K562 (cell line): ENCODE results near the gene TUFM. TPM values are rescaled to one million over a fixed set of nuclear protein-coding genes. Genes with fewer than 3 reads are reported as not detected.

ENCODE experiments used
- CHD1 ChIP-seq: fragments of 200-600 bp; sonication (generic); IDR thresholded peaks from one replicate; pipeline ENCODE4 v1.6.1; 2012; ENCODE audit warnings: mild to moderate bottlenecking, moderate library complexity, low read length, inconsistent platforms
- DNMT1 ChIP-seq: fragments of 450-650 bp; IDR thresholded peaks from 2 replicates; pipeline ENCODE4 v1.6.1; 2016; ENCODE audit warnings: antibody characterized with exemption, mild to moderate bottlenecking
- EP300 ChIP-seq: IDR thresholded peaks from 2 replicates; pipeline ENCODE4 v1.6.1; 2012; ENCODE audit warnings: low read length, improper control_type of control experiment
- PRPF4 ChIP-seq: fragments of 200-400 bp; formaldehyde crosslinking; IDR thresholded peaks from one replicate; pipeline ENCODE4 v1.6.1; 2017; ENCODE audit warnings: low read length, low read depth, mild to moderate bottlenecking; ENCODE audit not compliant: insufficient read depth, poor library complexity, severe bottlenecking
- RBBP5 ChIP-seq: fragments of 200-600 bp; sonication (generic); IDR thresholded peaks from 2 replicates; pipeline ENCODE4 v1.6.1; 2012; ENCODE audit warnings: borderline replicate concordance, mild to moderate bottlenecking, low read length, control low read depth, inconsistent platforms; ENCODE audit not compliant: insufficient read depth, poor library complexity, severe bottlenecking
- SMARCA4 ChIP-seq: fragments of 450-650 bp; IDR thresholded peaks from 2 replicates; pipeline ENCODE4 v1.6.1; 2016
- SNRNP70 ChIP-seq: fragments of 200-400 bp; formaldehyde crosslinking; optimal IDR thresholded peaks from 2 replicates; pipeline ENCODE3; 2017; ENCODE audit warnings: low read depth, low read length
- polyA plus RNA-seq, 8 experiments: library from polyadenylated mRNA; depleted of rRNA in 4 of 8; stranded (reverse) in 5 of 8; unstranded in 3 of 8; fragments of >200 nt; fragmentation: Nextera tagmentation in 2 of 8; fragmentation: Illumina TruSeq in 1 of 8; extraction: Ambion mirVana in 2 of 8; extraction: Trizol in 1 of 8; gene quantifications; 2 replicates each; pipeline versions ENCODE4 v1.2.1 to v1.2.3, GENCODE V29; 2011 to 2014; ENCODE audit warnings: inconsistent platforms in 1 of 8, missing spikeins in 1 of 8
- total RNA-seq, 7 experiments: library from RNA; depleted of rRNA in 6 of 7; stranded (reverse); fragments of >200 nt in 6 of 7; fragmentation: Illumina TruSeq in 2 of 7; extraction: Trizol in 2 of 7; gene quantifications; 2 replicates each; pipeline versions ENCODE4 v1.2.1 to v1.2.3, GENCODE V29; 2011 to 2021; ENCODE audit warnings: low replicate concordance in 1 of 7
- TF ChIP-seq, protein P1 (sequence below), 3 experiments: fragments of 200-800 bp in 1 of 3; fragments of 250-450 bp in 1 of 3; fragments of 450-650 bp in 1 of 3; sonication (Bioruptor Pico) in 1 of 3; sonication (Bioruptor generic) in 1 of 3; formaldehyde crosslinking in 1 of 3; IDR thresholded peaks; 2 replicates each; pipeline versions ENCODE4 v1.6.1 to v1.8.0; 2016 to 2022; ENCODE audit warnings: mild to moderate bottlenecking in 2 of 3, missing genetic modification characterization in 2 of 3, missing compliant biosample characterization in 1 of 3, moderate library complexity in 1 of 3
- TF ChIP-seq, protein P2 (sequence below): sonication (generic); formaldehyde crosslinking; IDR thresholded peaks from 2 replicates; pipeline ENCODE4 v1.8.1; 2023; ENCODE audit warnings: mild to moderate bottlenecking, missing genetic modification reagents
- TF ChIP-seq, protein P3 (sequence below): fragments of 250-450 bp; sonication (Bioruptor Pico); IDR thresholded peaks from 2 replicates; pipeline ENCODE4 v1.8.0; 2021; ENCODE audit warnings: mild to moderate bottlenecking, moderate library complexity
- TF ChIP-seq, protein P4 (sequence below), 2 experiments: fragments of 450-650 bp; IDR thresholded peaks; 2 replicates each; pipeline ENCODE4 v1.6.1; 2016; ENCODE audit warnings: mild to moderate bottlenecking in 2 of 2, borderline replicate concordance in 1 of 2, low read depth in 1 of 2, moderate library complexity in 1 of 2

Gene TUFM
- total and polyA plus RNA-seq, 9 of the 15 experiments (the other 6 are each of a cell fraction or from before 2014, with no cell fraction given) = 34.1 to 434 (median 256) TPM

DNA sequence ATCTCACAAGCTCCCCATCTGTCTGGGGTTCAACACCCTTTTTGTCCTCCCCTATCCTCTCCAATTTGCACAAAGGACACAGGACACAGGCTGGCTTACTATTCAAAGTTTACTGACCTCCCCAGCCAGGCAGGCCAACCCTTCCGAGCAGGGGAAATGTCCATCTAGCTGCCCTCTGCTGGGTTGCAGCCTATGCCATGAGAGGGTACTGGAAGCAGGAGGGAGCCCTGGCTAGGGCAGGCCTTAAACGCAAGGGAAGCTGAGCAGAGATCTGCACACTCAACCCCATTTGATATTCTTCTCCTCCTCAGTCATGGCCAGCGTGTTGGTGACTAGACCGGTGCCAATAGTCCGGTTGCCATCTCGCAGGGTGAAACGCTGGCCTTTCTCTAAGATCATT lies 3.5 kb downstream of the TUFM start (continued):
- TF ChIP-seq, protein P1, sequence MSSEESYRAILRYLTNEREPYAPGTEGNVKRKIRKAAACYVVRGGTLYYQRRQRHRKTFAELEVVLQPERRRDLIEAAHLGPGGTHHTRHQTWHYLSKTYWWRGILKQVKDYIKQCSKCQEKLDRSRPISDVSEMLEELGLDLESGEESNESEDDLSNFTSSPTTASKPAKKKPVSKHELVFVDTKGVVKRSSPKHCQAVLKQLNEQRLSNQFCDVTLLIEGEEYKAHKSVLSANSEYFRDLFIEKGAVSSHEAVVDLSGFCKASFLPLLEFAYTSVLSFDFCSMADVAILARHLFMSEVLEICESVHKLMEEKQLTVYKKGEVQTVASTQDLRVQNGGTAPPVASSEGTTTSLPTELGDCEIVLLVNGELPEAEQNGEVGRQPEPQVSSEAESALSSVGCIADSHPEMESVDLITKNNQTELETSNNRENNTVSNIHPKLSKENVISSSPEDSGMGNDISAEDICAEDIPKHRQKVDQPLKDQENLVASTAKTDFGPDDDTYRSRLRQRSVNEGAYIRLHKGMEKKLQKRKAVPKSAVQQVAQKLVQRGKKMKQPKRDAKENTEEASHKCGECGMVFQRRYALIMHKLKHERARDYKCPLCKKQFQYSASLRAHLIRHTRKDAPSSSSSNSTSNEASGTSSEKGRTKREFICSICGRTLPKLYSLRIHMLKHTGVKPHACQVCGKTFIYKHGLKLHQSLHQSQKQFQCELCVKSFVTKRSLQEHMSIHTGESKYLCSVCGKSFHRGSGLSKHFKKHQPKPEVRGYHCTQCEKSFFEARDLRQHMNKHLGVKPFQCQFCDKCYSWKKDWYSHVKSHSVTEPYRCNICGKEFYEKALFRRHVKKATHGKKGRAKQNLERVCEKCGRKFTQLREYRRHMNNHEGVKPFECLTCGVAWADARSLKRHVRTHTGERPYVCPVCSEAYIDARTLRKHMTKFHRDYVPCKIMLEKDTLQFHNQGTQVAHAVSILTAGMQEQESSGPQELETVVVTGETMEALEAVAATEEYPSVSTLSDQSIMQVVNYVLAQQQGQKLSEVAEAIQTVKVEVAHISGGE (CRISPR knock-in tag; IDR thresholded peaks at IDR 0.05) = no peak
- TF ChIP-seq SNRNP70 = no peak
- no peak for TF ChIP-seq EP300
- TF ChIP-seq, protein P2, sequence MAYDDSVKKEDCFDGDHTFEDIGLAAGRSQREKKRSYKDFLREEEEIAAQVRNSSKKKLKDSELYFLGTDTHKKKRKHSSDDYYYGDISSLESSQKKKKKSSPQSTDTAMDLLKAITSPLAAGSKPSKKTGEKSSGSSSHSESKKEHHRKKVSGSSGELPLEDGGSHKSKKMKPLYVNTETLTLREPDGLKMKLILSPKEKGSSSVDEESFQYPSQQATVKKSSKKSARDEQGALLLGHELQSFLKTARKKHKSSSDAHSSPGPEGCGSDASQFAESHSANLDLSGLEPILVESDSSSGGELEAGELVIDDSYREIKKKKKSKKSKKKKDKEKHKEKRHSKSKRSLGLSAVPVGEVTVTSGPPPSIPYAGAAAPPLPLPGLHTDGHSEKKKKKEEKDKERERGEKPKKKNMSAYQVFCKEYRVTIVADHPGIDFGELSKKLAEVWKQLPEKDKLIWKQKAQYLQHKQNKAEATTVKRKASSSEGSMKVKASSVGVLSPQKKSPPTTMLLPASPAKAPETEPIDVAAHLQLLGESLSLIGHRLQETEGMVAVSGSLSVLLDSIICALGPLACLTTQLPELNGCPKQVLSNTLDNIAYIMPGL (CRISPR knock-in tag) = no peak
- TF ChIP-seq CHD1 = no peak
- TF ChIP-seq SMARCA4 = no peak
- TF ChIP-seq DNMT1 = no peak
- no peak for TF ChIP-seq RBBP5
- TF ChIP-seq PRPF4 = no peak
- TF ChIP-seq, protein P3, sequence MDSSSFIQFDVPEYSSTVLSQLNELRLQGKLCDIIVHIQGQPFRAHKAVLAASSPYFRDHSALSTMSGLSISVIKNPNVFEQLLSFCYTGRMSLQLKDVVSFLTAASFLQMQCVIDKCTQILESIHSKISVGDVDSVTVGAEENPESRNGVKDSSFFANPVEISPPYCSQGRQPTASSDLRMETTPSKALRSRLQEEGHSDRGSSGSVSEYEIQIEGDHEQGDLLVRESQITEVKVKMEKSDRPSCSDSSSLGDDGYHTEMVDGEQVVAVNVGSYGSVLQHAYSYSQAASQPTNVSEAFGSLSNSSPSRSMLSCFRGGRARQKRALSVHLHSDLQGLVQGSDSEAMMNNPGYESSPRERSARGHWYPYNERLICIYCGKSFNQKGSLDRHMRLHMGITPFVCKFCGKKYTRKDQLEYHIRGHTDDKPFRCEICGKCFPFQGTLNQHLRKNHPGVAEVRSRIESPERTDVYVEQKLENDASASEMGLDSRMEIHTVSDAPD = no peak
- TF ChIP-seq, protein P4, sequence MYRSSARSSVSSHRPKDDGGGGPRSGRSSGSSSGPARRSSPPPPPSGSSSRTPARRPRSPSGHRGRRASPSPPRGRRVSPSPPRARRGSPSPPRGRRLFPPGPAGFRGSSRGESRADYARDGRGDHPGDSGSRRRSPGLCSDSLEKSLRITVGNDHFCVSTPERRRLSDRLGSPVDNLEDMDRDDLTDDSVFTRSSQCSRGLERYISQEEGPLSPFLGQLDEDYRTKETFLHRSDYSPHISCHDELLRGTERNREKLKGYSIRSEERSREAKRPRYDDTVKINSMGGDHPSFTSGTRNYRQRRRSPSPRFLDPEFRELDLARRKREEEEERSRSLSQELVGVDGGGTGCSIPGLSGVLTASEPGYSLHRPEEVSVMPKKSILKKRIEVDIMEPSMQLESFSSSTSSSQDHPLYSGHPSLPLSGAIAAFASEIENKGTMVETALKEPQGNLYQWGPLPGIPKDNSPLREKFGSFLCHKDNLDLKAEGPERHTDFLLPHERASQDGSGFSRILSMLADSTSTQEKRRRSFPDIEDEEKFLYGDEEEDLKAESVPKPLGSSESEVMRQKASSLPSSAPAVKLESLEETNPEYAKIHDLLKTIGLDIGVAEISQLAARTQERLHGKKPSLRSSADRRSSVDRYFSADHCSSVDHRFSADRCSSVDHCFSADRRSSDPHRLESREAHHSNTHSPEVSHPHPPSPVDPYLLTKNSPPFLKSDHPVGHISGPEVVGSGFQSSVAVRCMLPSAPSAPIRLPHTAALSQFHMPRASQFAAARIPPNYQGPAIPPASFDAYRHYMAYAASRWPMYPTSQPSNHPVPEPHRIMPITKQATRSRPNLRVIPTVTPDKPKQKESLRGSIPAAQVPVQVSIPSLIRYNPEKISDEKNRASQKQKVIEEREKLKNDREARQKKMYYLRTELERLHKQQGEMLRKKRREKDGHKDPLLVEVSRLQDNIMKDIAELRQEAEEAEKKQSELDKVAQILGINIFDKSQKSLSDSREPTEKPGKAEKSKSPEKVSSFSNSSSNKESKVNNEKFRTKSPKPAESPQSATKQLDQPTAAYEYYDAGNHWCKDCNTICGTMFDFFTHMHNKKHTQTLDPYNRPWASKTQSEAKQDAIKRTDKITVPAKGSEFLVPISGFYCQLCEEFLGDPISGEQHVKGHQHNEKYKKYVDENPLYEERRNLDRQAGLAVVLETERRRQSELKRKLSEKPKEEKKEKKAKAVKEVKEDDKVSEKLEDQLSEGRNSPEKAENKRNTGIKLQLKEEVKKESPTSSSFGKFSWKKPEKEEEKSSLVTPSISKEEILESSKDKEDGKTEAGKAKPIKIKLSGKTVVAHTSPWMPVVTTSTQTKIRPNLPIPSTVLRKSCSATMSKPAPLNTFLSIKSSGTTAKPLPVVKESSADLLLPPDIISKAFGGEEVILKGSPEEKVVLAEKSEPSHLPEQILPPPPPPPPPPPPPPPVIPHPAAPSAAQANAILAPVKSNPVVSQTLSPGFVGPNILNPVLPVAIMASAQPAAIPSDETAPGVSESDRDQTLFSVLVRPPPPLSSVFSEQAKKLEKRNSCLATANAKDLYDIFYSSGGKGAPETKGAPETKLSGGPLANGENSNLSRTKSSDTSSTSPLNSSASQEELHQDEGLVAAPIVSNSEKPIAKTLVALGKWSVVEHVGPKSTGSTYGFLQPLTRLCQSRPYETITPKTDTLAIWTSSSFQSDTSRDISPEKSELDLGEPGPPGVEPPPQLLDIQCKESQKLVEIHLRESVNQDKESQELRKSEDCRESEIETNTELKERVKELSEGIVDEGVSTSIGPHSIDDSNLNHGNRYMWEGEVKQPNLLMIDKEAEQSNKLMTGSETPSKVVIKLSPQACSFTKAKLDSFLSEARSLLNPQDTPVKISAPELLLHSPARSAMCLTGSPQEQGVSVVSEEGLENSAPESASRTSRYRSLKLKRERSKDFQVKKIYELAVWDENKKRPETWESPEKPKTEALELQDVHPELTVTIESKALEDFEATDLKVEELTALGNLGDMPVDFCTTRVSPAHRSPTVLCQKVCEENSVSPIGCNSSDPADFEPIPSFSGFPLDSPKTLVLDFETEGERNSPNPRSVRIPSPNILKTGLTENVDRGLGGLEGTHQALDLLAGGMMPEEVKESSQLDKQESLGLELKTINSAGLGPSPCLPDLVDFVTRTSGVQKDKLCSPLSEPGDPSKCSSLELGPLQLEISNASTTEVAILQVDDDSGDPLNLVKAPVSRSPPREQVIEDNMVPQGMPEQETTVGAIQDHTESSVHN (IDR thresholded peaks at IDR 0.05; ENCODE audit: borderline replicate concordance in 1 of 2, low read depth in 1 of 2) = no peak
